GM12878 (cell line): ENCODE data around the gene HIVEP1. TPM values are rescaled to one million over a fixed set of nuclear protein-coding genes. Genes with fewer than 3 reads are reported as not detected.

ENCODE experiments used
- ATAC-seq: fragments of 200-7000 bp; cut with Tn5 transposase; 3 replicates; pipeline ENCODE4 v1.9.1; 2020; ENCODE audit warnings: mild to moderate bottlenecking, moderate library complexity
- BruUV-seq: library from RNA; stranded (reverse); fragments of 400-500 nt; replicated peaks from 2 replicates; lab custom pipeline; 2021; lab: Mats Ljungman, UMichigan
- CTCF ChIA-PET: fragments of 300-600 bp; sonication (Branson Sonifier 250); formaldehyde crosslinking; extraction: SDS; loops from one replicate; lab custom pipeline; 2021; ENCODE audit warnings: inconsistent platforms; lab: Yijun Ruan, JAX
- POLR2A ChIA-PET: fragments of 350-600 bp; formaldehyde crosslinking; extraction: SDS; loops from one replicate; lab custom pipeline; 2021; ENCODE audit warnings: inconsistent platforms; lab: Charles Lee
- RAD21 ChIA-PET: fragments of 300-600 bp; sonication (Branson Sonifier 250); formaldehyde crosslinking; loops from one replicate; lab custom pipeline; 2023; ENCODE audit warnings: antibody characterized with exemption; ENCODE audit not compliant: unreplicated experiment; lab: Charles Lee
- SMC1A ChIA-PET: fragments of 300-600 bp; sonication (Branson Sonifier 250); formaldehyde crosslinking; loops from one replicate; lab custom pipeline; 2023; ENCODE audit not compliant: unreplicated experiment, uncharacterized antibody; lab: Charles Lee
- DNase-seq: peaks from one replicate; pipeline ENCODE4 v3.0.0-alpha.2; 2011; ENCODE audit warnings: low read depth, low spot score
- FAIRE-seq: peaks from 3 replicates; lab custom pipeline; 2011; peaks lifted over from hg19 to GRCh38; lab: Jason Lieb, UNC
- H2AFZ ChIP-seq: 2 replicates; pipeline ENCODE4 v1.6.0; 2011; ENCODE audit warnings: low read depth, low read length, control low read depth; ENCODE audit not compliant: control insufficient read depth
- H3K27ac ChIP-seq: 2 replicates; pipeline ENCODE4 v1.5.1; 2011; ENCODE audit warnings: control low read depth; ENCODE audit not compliant: control insufficient read depth, insufficient read depth
- H3K27me3 ChIP-seq, 2 experiments: replicated peaks in 1 of 2; 2 replicates each; pipeline versions ENCODE4 v1.6.0 to v1.6.1; 2011; ENCODE audit warnings: low read length in 1 of 2; ENCODE audit not compliant: control insufficient read depth in 2 of 2, insufficient read depth in 2 of 2
- H3K36me3 ChIP-seq, 2 experiments: 2 replicates each; pipeline ENCODE4 v1.5.1; 2011; ENCODE audit warnings: low read length in 1 of 2; ENCODE audit not compliant: control insufficient read depth in 2 of 2, insufficient read depth in 2 of 2
- H3K4me1 ChIP-seq: 2 replicates; pipeline ENCODE4 v1.6.1; 2011; ENCODE audit warnings: mild to moderate bottlenecking, low read length, moderate library complexity, mixed read lengths; ENCODE audit not compliant: control insufficient read depth, insufficient read depth
- H3K4me2 ChIP-seq: 2 replicates; pipeline ENCODE4 v1.6.0; 2011; ENCODE audit warnings: control low read depth; ENCODE audit not compliant: control insufficient read depth, insufficient read depth
- H3K4me3 ChIP-seq: fragments of 200-600 bp; sonication (generic); 2 replicates; pipeline ENCODE4 v1.5.1; 2016
- H3K79me2 ChIP-seq: 2 replicates; pipeline ENCODE4 v1.6.0; 2011; ENCODE audit warnings: low read length; ENCODE audit not compliant: control insufficient read depth, insufficient read depth
- H3K9ac ChIP-seq: 2 replicates; pipeline ENCODE4 v1.8.0; 2011; ENCODE audit warnings: low read length, control low read depth, mixed read lengths; ENCODE audit not compliant: control insufficient read depth, insufficient read depth
- H3K9me3 ChIP-seq: replicated peaks from 3 replicates; pipeline ENCODE4 v1.5.1; 2011; ENCODE audit warnings: mild to moderate bottlenecking, low read length; ENCODE audit not compliant: control insufficient read depth, insufficient read depth
- H4K20me1 ChIP-seq: 2 replicates; pipeline ENCODE4 v1.6.0; 2011; ENCODE audit not compliant: control insufficient read depth, insufficient read depth
- CBFB ChIP-seq: IDR thresholded peaks from 2 replicates; pipeline ENCODE4 v1.6.1; 2016; ENCODE audit warnings: antibody characterized with exemption, low read depth
- HDAC2 ChIP-seq: fragments of 200-600 bp; sonication (generic); IDR thresholded peaks from 2 replicates; pipeline ENCODE4 v1.6.1; 2017
- KAT2A ChIP-seq: conservative IDR thresholded peaks from 2 replicates; pipeline ENCODE4 v1.6.1; 2011; ENCODE audit warnings: low read depth, low read length; ENCODE audit not compliant: control insufficient read depth
- MTA2 ChIP-seq: fragments of 450-650 bp; IDR thresholded peaks from 2 replicates; pipeline ENCODE4 v1.6.1; 2016; ENCODE audit warnings: low read depth, mild to moderate bottlenecking, moderate library complexity
- MXI1 ChIP-seq: fragments of 150-350 bp; IDR thresholded peaks from 2 replicates; pipeline ENCODE4 v1.6.1; 2011; ENCODE audit warnings: low read depth, mild to moderate bottlenecking, inconsistent platforms, low read length, improper control_type of control experiment
- NFYB ChIP-seq: IDR thresholded peaks from 2 replicates; pipeline ENCODE4 v1.6.1; 2011; ENCODE audit warnings: low read depth, mild to moderate bottlenecking, low read length, improper control_type of control experiment, moderate library complexity; ENCODE audit not compliant: insufficient read depth
- POLR2A ChIP-seq: IDR thresholded peaks from 2 replicates; pipeline ENCODE4 v1.6.1; 2011; ENCODE audit warnings: low read depth, mild to moderate bottlenecking, low read length
- RB1 ChIP-seq: fragments of 450-650 bp; formaldehyde crosslinking; IDR thresholded peaks from 2 replicates; pipeline ENCODE4 v1.6.1; 2017; ENCODE audit warnings: mild to moderate bottlenecking, borderline replicate concordance
- RFX5 ChIP-seq: IDR thresholded peaks from 2 replicates; pipeline ENCODE4 v1.6.1; 2011; ENCODE audit warnings: low read depth, low read length, improper control_type of control experiment
- SMAD1 ChIP-seq: fragments of 450-650 bp; IDR thresholded peaks from 2 replicates; pipeline ENCODE4 v1.6.1; 2018; ENCODE audit warnings: mild to moderate bottlenecking, low read depth; ENCODE audit not compliant: partially characterized antibody
- ZNF217 ChIP-seq: fragments of 450-650 bp; IDR thresholded peaks from 2 replicates; pipeline ENCODE4 v1.6.1; 2017; ENCODE audit warnings: antibody characterized with exemption, mild to moderate bottlenecking
- WGBS: methylation state at CpG from one replicate; pipeline ENCODE4 v1.1.6; 2016; ENCODE audit warnings: low lambda C conversion rate; ENCODE audit not compliant: insufficient replicate concordance, insufficient coverage; ENCODE audit errors: missing lambda C conversion rate; 5-methylcytosine and 5-hydroxymethylcytosine counted together
- in situ Hi-C: fragments of 300-500 bp; cut with MboI; formaldehyde crosslinking; loops from 9 replicates; pipeline ENCODE4 v1.14.3; 2018; ENCODE audit warnings: mixed read lengths
- intact Hi-C: fragments of 100-400 bp; cut with micrococcal nuclease; formaldehyde crosslinking; loops from one replicate; pipeline ENCODE4 v1.14.2; 2022; ENCODE audit not compliant: unreplicated experiment
- polyA plus RNA-seq, 11 experiments: library from polyadenylated mRNA; depleted of rRNA in 4 of 11; unstranded in 6 of 11; stranded (reverse) in 5 of 11; fragments of >200 nt; fragmentation: Nextera tagmentation in 4 of 11; fragmentation: Illumina TruSeq in 1 of 11; extraction: Ambion mirVana in 4 of 11; extraction: Trizol in 1 of 11; gene quantifications; 1 replicate in 1 of 11; 2 replicates in 10 of 11; pipeline versions ENCODE4 v1.2.1 to v1.2.3, GENCODE V29; 2011 to 2016; ENCODE audit warnings: inconsistent platforms in 2 of 11, missing spikeins in 2 of 11, low read depth in 1 of 11
- total RNA-seq, 4 experiments: library from RNA; depleted of rRNA in 3 of 4; stranded (reverse); fragments of >200 nt in 3 of 4; fragmentation: Illumina TruSeq in 1 of 4; extraction: Trizol in 1 of 4; gene quantifications; 2 replicates each; pipeline versions ENCODE4 v1.2.1 to v1.2.3, GENCODE V29; 2013 to 2021
- TF ChIP-seq, protein P1 (sequence below): IDR thresholded peaks from 2 replicates; pipeline ENCODE4 v1.6.1; 2011; ENCODE audit warnings: borderline replicate concordance, low read depth, mild to moderate bottlenecking, moderate library complexity, mixed read lengths, low read length; ENCODE audit not compliant: insufficient read depth; ENCODE audit errors: extremely low read length
- TF ChIP-seq, protein P2 (sequence below): fragments of 450-650 bp; IDR thresholded peaks from 2 replicates; pipeline ENCODE4 v1.6.1; 2017; ENCODE audit warnings: mild to moderate bottlenecking
- TF ChIP-seq, protein P3 (sequence below): fragments of 450-650 bp; IDR thresholded peaks from 2 replicates; pipeline ENCODE4 v1.6.1; 2017; ENCODE audit warnings: low read depth, mild to moderate bottlenecking, moderate library complexity
- TF ChIP-seq, protein P4 (sequence below): IDR thresholded peaks from 2 replicates; pipeline ENCODE4 v1.6.1; 2011; ENCODE audit warnings: borderline replicate concordance, low read depth, mild to moderate bottlenecking, moderate library complexity, low read length; ENCODE audit not compliant: insufficient read depth, poor library complexity, severe bottlenecking

HIVEP1 gene
- total and polyA plus RNA-seq, 10 of the 15 experiments (the other 5 are each of a cell fraction or from before 2014, with no cell fraction given): 4.3 to 37.5 (median 21.6) TPM

DNA sequence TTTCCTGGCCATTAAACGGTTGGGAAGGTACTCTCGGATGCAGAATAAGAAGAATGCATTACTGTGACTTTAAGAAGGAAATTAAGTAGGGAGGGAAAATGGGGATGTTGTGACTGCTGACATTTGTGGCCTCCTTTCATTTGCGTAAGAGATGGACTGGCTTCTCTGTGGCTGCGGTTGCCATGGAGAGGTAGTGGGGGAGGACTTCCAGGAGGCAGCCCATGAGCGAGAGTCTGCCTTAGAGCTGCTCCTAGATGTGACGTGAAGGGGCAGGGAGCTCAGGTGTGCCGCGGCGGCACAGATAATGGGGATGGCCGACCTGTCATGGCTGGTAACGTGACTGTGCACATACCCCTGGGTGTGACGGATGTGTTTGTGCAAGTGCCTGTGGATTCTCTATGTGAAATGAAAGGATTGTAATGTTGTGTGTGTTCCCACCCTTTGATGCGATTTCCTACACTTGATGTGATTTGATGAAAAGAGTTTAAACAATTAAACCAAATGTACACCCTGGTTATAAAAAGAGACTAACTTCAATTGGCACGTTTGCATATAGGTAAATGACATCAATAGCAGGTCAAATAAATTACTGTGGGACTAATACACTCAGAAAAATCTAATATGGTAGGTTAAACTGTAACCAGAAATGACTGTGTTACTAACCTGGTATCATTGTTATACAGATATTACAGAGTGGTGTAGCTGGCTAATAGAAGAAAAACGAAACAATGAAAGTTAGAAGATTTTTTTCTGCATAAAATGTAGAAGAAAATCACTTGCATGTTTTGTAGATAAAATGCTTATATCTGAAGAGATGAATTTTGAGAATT lies 48.9 kb downstream of the HIVEP1 start:
- intact Hi-C loops (loop anchor here (2.0 to 5.0 kb wide), 4 partner anchors 48 to 349 kb away; partner anchors contain the start of gene HIVEP1), in situ Hi-C loops (no loop called here)
- H3K36me3 ChIP-seq: no peaks in the 10 kb centered on the region; a peak in 2 of 4 replicates
- H3K27me3 ChIP-seq: no peaks in the 10 kb centered on the region
- SMC1A ChIA-PET: interaction anchor here (0.6 to 3.7 kb wide), 15 partner anchors 9 to 348 kb away, joined by 3 to 20 read pairs (median 4); no protein-coding TSS in a partner anchor
- peaks cover 98% of the 10 kb centered on the region for H3K79me2 ChIP-seq
- H3K4me1 ChIP-seq: peaks cover 44% of the 10 kb centered on the region
- DNase-seq (peak; percentile 87), FAIRE-seq (peak; percentile 62), ATAC-seq (peak; percentile 82)
- H3K27ac ChIP-seq: peak overlapping the region; percentile 85
- no peaks in the 10 kb centered on the region for H4K20me1 ChIP-seq
- peak overlapping the region; percentile 57; the same call in 1 of the 2 replicates for H3K4me3 ChIP-seq
- peak overlapping the region; percentile 81 for H3K4me2 ChIP-seq
- CTCF ChIA-PET: interaction anchor here (0.6 to 1.3 kb wide), 4 partner anchors 9 to 329 kb away, joined by 3 to 5 read pairs (median 3); no protein-coding TSS in a partner anchor
- WGBS: under 1% methylated on average over 15 of the region's 15 CpGs
- POLR2A ChIA-PET: interaction anchor here (1.0 to 2.3 kb wide), 5 partner anchors 9 to 329 kb away, joined by 3 to 5 read pairs (median 3); no protein-coding TSS in a partner anchor
- BruUV-seq: TSS peak; percentile 52
- no peak overlapping the region; the same call in 1 of the 2 replicates for H2AFZ ChIP-seq
- H3K9me3 ChIP-seq: no peaks in the 10 kb centered on the region; the same call in 1 of the 3 replicates
- RAD21 ChIA-PET: interaction anchor here (0.6 to 9.8 kb wide), 10 partner anchors 8 to 545 kb away, joined by 3 to 77 read pairs (median 4); partner anchors contain the start of genes EDN1 and HIVEP1
- H3K9ac ChIP-seq: peak overlapping the region; percentile 43; the same call in 1 of the 2 replicates
- TF ChIP-seq SMAD1: no peak
- TF ChIP-seq, protein P1, sequence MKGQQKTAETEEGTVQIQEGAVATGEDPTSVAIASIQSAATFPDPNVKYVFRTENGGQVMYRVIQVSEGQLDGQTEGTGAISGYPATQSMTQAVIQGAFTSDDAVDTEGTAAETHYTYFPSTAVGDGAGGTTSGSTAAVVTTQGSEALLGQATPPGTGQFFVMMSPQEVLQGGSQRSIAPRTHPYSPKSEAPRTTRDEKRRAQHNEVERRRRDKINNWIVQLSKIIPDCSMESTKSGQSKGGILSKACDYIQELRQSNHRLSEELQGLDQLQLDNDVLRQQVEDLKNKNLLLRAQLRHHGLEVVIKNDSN: no peak
- TF ChIP-seq, protein P2, sequence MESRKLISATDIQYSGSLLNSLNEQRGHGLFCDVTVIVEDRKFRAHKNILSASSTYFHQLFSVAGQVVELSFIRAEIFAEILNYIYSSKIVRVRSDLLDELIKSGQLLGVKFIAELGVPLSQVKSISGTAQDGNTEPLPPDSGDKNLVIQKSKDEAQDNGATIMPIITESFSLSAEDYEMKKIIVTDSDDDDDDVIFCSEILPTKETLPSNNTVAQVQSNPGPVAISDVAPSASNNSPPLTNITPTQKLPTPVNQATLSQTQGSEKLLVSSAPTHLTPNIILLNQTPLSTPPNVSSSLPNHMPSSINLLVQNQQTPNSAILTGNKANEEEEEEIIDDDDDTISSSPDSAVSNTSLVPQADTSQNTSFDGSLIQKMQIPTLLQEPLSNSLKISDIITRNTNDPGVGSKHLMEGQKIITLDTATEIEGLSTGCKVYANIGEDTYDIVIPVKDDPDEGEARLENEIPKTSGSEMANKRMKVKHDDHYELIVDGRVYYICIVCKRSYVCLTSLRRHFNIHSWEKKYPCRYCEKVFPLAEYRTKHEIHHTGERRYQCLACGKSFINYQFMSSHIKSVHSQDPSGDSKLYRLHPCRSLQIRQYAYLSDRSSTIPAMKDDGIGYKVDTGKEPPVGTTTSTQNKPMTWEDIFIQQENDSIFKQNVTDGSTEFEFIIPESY: no peak
- TF ChIP-seq CBFB: peak; percentile 70
- TF ChIP-seq RB1: no peak; the same call in 1 of the 2 replicates
- TF ChIP-seq, protein P3, sequence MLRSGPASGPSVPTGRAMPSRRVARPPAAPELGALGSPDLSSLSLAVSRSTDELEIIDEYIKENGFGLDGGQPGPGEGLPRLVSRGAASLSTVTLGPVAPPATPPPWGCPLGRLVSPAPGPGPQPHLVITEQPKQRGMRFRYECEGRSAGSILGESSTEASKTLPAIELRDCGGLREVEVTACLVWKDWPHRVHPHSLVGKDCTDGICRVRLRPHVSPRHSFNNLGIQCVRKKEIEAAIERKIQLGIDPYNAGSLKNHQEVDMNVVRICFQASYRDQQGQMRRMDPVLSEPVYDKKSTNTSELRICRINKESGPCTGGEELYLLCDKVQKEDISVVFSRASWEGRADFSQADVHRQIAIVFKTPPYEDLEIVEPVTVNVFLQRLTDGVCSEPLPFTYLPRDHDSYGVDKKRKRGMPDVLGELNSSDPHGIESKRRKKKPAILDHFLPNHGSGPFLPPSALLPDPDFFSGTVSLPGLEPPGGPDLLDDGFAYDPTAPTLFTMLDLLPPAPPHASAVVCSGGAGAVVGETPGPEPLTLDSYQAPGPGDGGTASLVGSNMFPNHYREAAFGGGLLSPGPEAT: peak; percentile 84; the same call in 1 of the 2 replicates
- TF ChIP-seq NFYB: no peak
- TF ChIP-seq, protein P4, sequence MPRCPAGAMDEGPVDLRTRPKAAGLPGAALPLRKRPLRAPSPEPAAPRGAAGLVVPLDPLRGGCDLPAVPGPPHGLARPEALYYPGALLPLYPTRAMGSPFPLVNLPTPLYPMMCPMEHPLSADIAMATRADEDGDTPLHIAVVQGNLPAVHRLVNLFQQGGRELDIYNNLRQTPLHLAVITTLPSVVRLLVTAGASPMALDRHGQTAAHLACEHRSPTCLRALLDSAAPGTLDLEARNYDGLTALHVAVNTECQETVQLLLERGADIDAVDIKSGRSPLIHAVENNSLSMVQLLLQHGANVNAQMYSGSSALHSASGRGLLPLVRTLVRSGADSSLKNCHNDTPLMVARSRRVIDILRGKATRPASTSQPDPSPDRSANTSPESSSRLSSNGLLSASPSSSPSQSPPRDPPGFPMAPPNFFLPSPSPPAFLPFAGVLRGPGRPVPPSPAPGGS: no peak
- TF ChIP-seq ZNF217: peak; percentile 59; the same call in 1 of the 2 replicates
- TF ChIP-seq MXI1: peak; percentile 90
- TF ChIP-seq POLR2A: peak; percentile 70
- TF ChIP-seq RFX5: no peak
- no peak for TF ChIP-seq KAT2A
- peak; percentile 80; the same call in 1 of the 2 replicates for TF ChIP-seq MTA2
- no peak for TF ChIP-seq HDAC2
